IMR-90 (cell line): Measurements from ENCODE around the gene PITX1. TPM values are rescaled to one million over a fixed set of nuclear protein-coding genes. Genes with fewer than 3 reads are reported as not detected.

Experiments
- ATAC-seq: fragments of 200-7000 bp; cut with Tn5 transposase; 2 replicates; pipeline ENCODE4 v1.9.1; 2020; ENCODE audit warnings: low read depth, mild to moderate bottlenecking, moderate library complexity
- BruUV-seq: library from RNA; stranded (reverse); fragments of 400-500 nt; replicated peaks from 2 replicates; lab custom pipeline; 2021; lab: Mats Ljungman, UMichigan
- CTCF ChIA-PET: fragments of 300-600 bp; formaldehyde crosslinking; extraction: SDS; loops from one replicate; lab custom pipeline; 2021; ENCODE audit warnings: antibody characterized with exemption; lab: Yijun Ruan, JAX
- POLR2A ChIA-PET: fragments of 300-600 bp; sonication (Branson Sonifier 250); formaldehyde crosslinking; loops from one replicate; lab custom pipeline; 2022; ENCODE audit warnings: antibody characterized with exemption; ENCODE audit not compliant: unreplicated experiment; lab: Charles Lee
- DNase-seq: peaks from one replicate; pipeline ENCODE4 v3.0.0; 2013
- H2AFZ ChIP-seq: replicated peaks from 2 replicates; pipeline ENCODE3; 2013; ENCODE audit warnings: low read length, mild to moderate bottlenecking; ENCODE audit not compliant: poor library complexity
- H2AK5ac ChIP-seq: 2 replicates; pipeline ENCODE4 v1.6.1; 2013; ENCODE audit warnings: low read depth, low read length, inconsistent platforms
- H2AK9ac ChIP-seq: replicated peaks from 2 replicates; pipeline ENCODE3; 2013; ENCODE audit warnings: mild to moderate bottlenecking, low read depth, low read length, moderate library complexity; ENCODE audit not compliant: poor library complexity
- H2BK120ac ChIP-seq: 2 replicates; pipeline ENCODE4 v1.6.1; 2013; ENCODE audit warnings: low read depth, low read length, inconsistent platforms
- H2BK15ac ChIP-seq: 3 replicates; pipeline ENCODE4 v1.6.1; 2013; ENCODE audit warnings: low read depth, low read length, inconsistent platforms
- H2BK20ac ChIP-seq: 2 replicates; pipeline ENCODE4 v1.6.1; 2013; ENCODE audit warnings: low read depth, mild to moderate bottlenecking, inconsistent platforms, low read length, moderate library complexity
- H2BK5ac ChIP-seq: 2 replicates; pipeline ENCODE4 v1.6.1; 2013; ENCODE audit warnings: mild to moderate bottlenecking, low read depth, low read length, inconsistent platforms; ENCODE audit not compliant: poor library complexity, severe bottlenecking
- H3K14ac ChIP-seq: replicated peaks from 2 replicates; pipeline ENCODE4 v1.6.1; 2013; ENCODE audit warnings: low read depth, low read length, inconsistent platforms
- H3K18ac ChIP-seq: 2 replicates; pipeline ENCODE4 v1.6.1; 2013; ENCODE audit warnings: low read depth, low read length, control low read depth
- H3K23ac ChIP-seq: 2 replicates; pipeline ENCODE4 v1.6.1; 2013; ENCODE audit warnings: low read depth, low read length, inconsistent platforms
- H3K27ac ChIP-seq: 2 replicates; pipeline ENCODE4 v1.5.1; 2013; ENCODE audit warnings: mild to moderate bottlenecking, control low read depth, low read length; ENCODE audit not compliant: insufficient read depth
- H3K27me3 ChIP-seq: 2 replicates; pipeline ENCODE4 v1.6.1; 2013; ENCODE audit warnings: low read length; ENCODE audit not compliant: control insufficient read depth, insufficient read depth
- H3K36me3 ChIP-seq: 2 replicates; pipeline ENCODE4 v1.6.1; 2013; ENCODE audit warnings: low read length, mixed read lengths; ENCODE audit not compliant: control insufficient read depth, insufficient read depth
- H3K4ac ChIP-seq: 2 replicates; pipeline ENCODE4 v1.6.1; 2013; ENCODE audit warnings: low read depth, low read length, inconsistent platforms
- H3K4me1 ChIP-seq: 2 replicates; pipeline ENCODE4 v1.6.1; 2013; ENCODE audit warnings: low read length, mixed read lengths; ENCODE audit not compliant: control insufficient read depth, insufficient read depth
- H3K4me2 ChIP-seq: 2 replicates; pipeline ENCODE4 v1.6.1; 2013; ENCODE audit warnings: low read depth, mild to moderate bottlenecking, control low read depth, low read length, moderate library complexity
- H3K4me3 ChIP-seq: 2 replicates; pipeline ENCODE4 v1.5.1; 2013; ENCODE audit warnings: low read depth, mild to moderate bottlenecking, control low read depth, low read length, moderate library complexity; ENCODE audit not compliant: insufficient read depth
- H3K56ac ChIP-seq: 2 replicates; pipeline ENCODE4 v1.6.1; 2013; ENCODE audit warnings: low read length, inconsistent platforms; ENCODE audit not compliant: insufficient read depth; ENCODE audit errors: extremely low read depth
- H3K79me1 ChIP-seq, 2 experiments: 2 replicates each; pipeline ENCODE4 v1.6.1; 2013; ENCODE audit warnings: low read length in 2 of 2, inconsistent platforms in 1 of 2, low read depth in 1 of 2
- H3K9ac ChIP-seq: 2 replicates; pipeline ENCODE4 v1.6.1; 2013; ENCODE audit warnings: low read depth, low read length, control low read depth
- H3K9me1 ChIP-seq: 2 replicates; pipeline ENCODE4 v1.6.1; 2013; ENCODE audit warnings: low read length, inconsistent platforms; ENCODE audit not compliant: insufficient read depth
- H3K9me3 ChIP-seq: 2 replicates; pipeline ENCODE4 v1.6.1; 2013; ENCODE audit warnings: low read length; ENCODE audit not compliant: control insufficient read depth, insufficient read depth
- H4K20me1 ChIP-seq: 2 replicates; pipeline ENCODE4 v1.6.1; 2013; ENCODE audit warnings: low read length, inconsistent platforms; ENCODE audit not compliant: insufficient read depth
- H4K5ac ChIP-seq: 2 replicates; pipeline ENCODE4 v1.6.1; 2013; ENCODE audit warnings: mild to moderate bottlenecking, low read depth, low read length, control low read depth
- H4K8ac ChIP-seq, 2 experiments: 2 replicates each; pipeline ENCODE4 v1.6.1; 2013; ENCODE audit warnings: low read depth in 2 of 2, low read length in 2 of 2, control low read depth in 1 of 2, inconsistent platforms in 1 of 2
- H4K91ac ChIP-seq: 2 replicates; pipeline ENCODE4 v1.6.1; 2013; ENCODE audit warnings: low read depth, low read length, inconsistent platforms; ENCODE audit not compliant: insufficient read depth
- BHLHE40 ChIP-seq: fragments of 150-350 bp; IDR thresholded peaks from 2 replicates; pipeline ENCODE4 v1.6.1; 2016; ENCODE audit warnings: mild to moderate bottlenecking, low read depth, low read length
- CEBPB ChIP-seq: IDR thresholded peaks from 2 replicates; pipeline ENCODE4 v1.6.1; 2012; ENCODE audit warnings: low read depth, low read length, improper control_type of control experiment
- CHD1 ChIP-seq: IDR thresholded peaks from 2 replicates; pipeline ENCODE4 v1.6.1; 2012; ENCODE audit warnings: low read depth, low read length, improper control_type of control experiment
- CTCF ChIP-seq: conservative IDR thresholded peaks from 2 replicates; pipeline ENCODE4 v1.5.1; 2012; ENCODE audit warnings: mild to moderate bottlenecking, low read depth, low read length, improper control_type of control experiment
- FOS ChIP-seq: fragments of 150-350 bp; IDR thresholded peaks from 2 replicates; pipeline ENCODE4 v1.6.1; 2016; ENCODE audit warnings: low read depth, low read length
- MAFK ChIP-seq: IDR thresholded peaks from 2 replicates; pipeline ENCODE4 v1.6.1; 2012; ENCODE audit warnings: low read depth, low read length, improper control_type of control experiment
- MAZ ChIP-seq: IDR thresholded peaks from 2 replicates; pipeline ENCODE4 v1.6.1; 2012; ENCODE audit warnings: low read depth, mild to moderate bottlenecking, low read length, improper control_type of control experiment, moderate library complexity, borderline replicate concordance
- MXI1 ChIP-seq: IDR thresholded peaks from 2 replicates; pipeline ENCODE4 v1.6.1; 2012; ENCODE audit warnings: low read depth, mild to moderate bottlenecking, low read length, moderate library complexity, borderline replicate concordance
- NFE2L2 ChIP-seq: fragments of 150-350 bp; IDR thresholded peaks from 2 replicates; pipeline ENCODE4 v1.6.1; 2016; ENCODE audit warnings: low read depth, mild to moderate bottlenecking, low read length
- POLR2A ChIP-seq: IDR thresholded peaks from 2 replicates; pipeline ENCODE4 v1.6.1; 2012; ENCODE audit warnings: mild to moderate bottlenecking, low read depth, low read length
- RAD21 ChIP-seq: IDR thresholded peaks from 2 replicates; pipeline ENCODE4 v1.6.1; 2012; ENCODE audit warnings: low read length, improper control_type of control experiment
- RCOR1 ChIP-seq: IDR thresholded peaks from 2 replicates; pipeline ENCODE4 v1.6.1; 2012; ENCODE audit warnings: mild to moderate bottlenecking, low read length, improper control_type of control experiment; ENCODE audit not compliant: insufficient replicate concordance
- RFX5 ChIP-seq: IDR thresholded peaks from 2 replicates; pipeline ENCODE4 v1.8.0; 2012; ENCODE audit warnings: low read depth, mild to moderate bottlenecking, low read length, moderate library complexity
- SMC3 ChIP-seq: fragments of 150-350 bp; IDR thresholded peaks from 2 replicates; pipeline ENCODE4 v1.6.1; 2016; ENCODE audit warnings: low read depth, mild to moderate bottlenecking, antibody characterized with exemption, low read length, moderate library complexity
- WGBS, 2 experiments: methylation state at CpG; one replicate each; pipeline versions ENCODE4 v1.1.5 to v1.1.7; 2013; ENCODE audit warnings: missing lambda C conversion rate in 2 of 2; ENCODE audit not compliant: insufficient read length in 1 of 2; ENCODE audit errors: extremely low coverage in 2 of 2; 5-methylcytosine and 5-hydroxymethylcytosine counted together
- dilution Hi-C: fragments of 300-500 bp; cut with HindIII; formaldehyde crosslinking; loops from one replicate; pipeline ENCODE4 v1.14.3; 2018; ENCODE audit warnings: low sequenced_read_pairs; ENCODE audit not compliant: unreplicated experiment
- in situ Hi-C: fragments of 300-500 bp; cut with MboI; formaldehyde crosslinking; loops from 3 replicates; pipeline ENCODE4 v1.14.3; 2019; ENCODE audit warnings: low sequenced_read_pairs, inconsistent platforms, mixed read lengths
- intact Hi-C: fragments of 100-400 bp; cut with micrococcal nuclease; formaldehyde crosslinking; loops from 2 replicates; pipeline ENCODE4 v1.10.0; 2022
- polyA plus RNA-seq, 3 experiments: library from polyadenylated mRNA; depleted of rRNA; stranded (reverse); fragments of >200 nt; gene quantifications; 2 replicates each; pipeline ENCODE4 v1.2.3, GENCODE V29; 2012; ENCODE audit warnings: low replicate concordance in 1 of 3
- total RNA-seq: library from RNA; depleted of rRNA; stranded (reverse); fragments of >200 nt; gene quantifications from 2 replicates; pipeline ENCODE4 v1.2.3, GENCODE V29; 2012
- TF ChIP-seq, protein P1 (sequence below): fragments of 150-350 bp; IDR thresholded peaks from 2 replicates; pipeline ENCODE4 v1.6.1; 2017; ENCODE audit warnings: mild to moderate bottlenecking, antibody characterized with exemption, low read length, low read depth
- TF ChIP-seq, protein P2 (sequence below): fragments of 150-350 bp; IDR thresholded peaks from 2 replicates; pipeline ENCODE4 v1.6.1; 2016; ENCODE audit warnings: low read depth, mild to moderate bottlenecking, low read length, moderate library complexity, borderline replicate concordance

The PITX1 gene
- total and polyA plus RNA-seq, 2 of the 4 experiments (the other 2 are of a cell fraction): 10.4 to 29.8 TPM

DNA sequence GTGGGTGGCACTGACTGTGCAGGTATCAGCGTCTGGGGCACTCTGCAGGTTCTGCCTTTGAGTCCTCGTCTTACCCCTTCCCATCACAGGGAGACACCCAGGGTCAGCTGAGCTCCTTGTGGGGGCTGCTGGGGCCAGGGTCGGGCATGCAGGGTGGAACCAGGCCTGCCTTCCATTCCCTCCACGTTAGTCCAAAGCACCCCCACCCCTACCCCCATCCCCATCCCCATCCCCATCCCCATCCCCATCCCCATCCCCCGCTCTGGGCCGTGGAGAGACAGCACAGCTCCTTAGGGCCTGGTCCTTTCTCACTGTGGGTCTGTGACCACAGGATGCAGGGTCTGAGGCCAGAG is 1.6 kb upstream of the PITX1 start:
- POLR2A ChIA-PET: interaction anchor here (0.7 kb wide), 1 partner anchor 402 kb away, joined by 4 read pairs; no protein-coding TSS in a partner anchor
- Histone ChIP-seq H3K9ac (no peak overlapping the region), H3K27ac (no peak overlapping the region), H3K4me1 (peaks cover 16% of the 10 kb centered on the region; the same call in 1 of the 2 replicates), H3K23ac (no peak overlapping the region), H2AK5ac (peak overlapping the region; percentile 81; the same call in 1 of the 2 replicates), H4K8ac (no peak overlapping the region), H3K9me1 (0 out of 2 replicates have a peak, but pooled peaks cover 6% of the 10 kb centered on the region), H2BK5ac (no peak overlapping the region), H2BK20ac (no peak overlapping the region), H3K27me3 (peaks cover 38% of the 10 kb centered on the region), H2BK15ac (no peak overlapping the region), H3K14ac (no peak overlapping the region), H2AK9ac (no peak overlapping the region), H2BK120ac (peak overlapping the region; percentile 11; the same call in 1 of the 2 replicates), H3K18ac (no peak overlapping the region), H3K79me1 (peaks cover 3 to 15% of the 10 kb centered on the region in 2 experiments; a peak in 1 of 4 replicates), H3K4me2 (no peak overlapping the region), H4K91ac (no peak overlapping the region), H3K36me3 (peaks cover 11% of the 10 kb centered on the region; the same call in 1 of the 2 replicates), H4K5ac (no peak overlapping the region), H4K20me1 (peaks cover 16% of the 10 kb centered on the region), H3K4ac (no peak overlapping the region), H3K4me3 (no peak overlapping the region), H3K9me3 (peaks cover 11% of the 10 kb centered on the region; the same call in 1 of the 2 replicates), H3K56ac (no peak overlapping the region), H2AFZ (no peak overlapping the region)
- no peak for DNase-seq
- WGBS, 2 experiments: no CpG with 5 or more reads among the region's 6 CpGs
- in situ Hi-C loops (no loop called here), intact Hi-C loops (no loop called here), dilution Hi-C loops (no loop called here)
- CTCF ChIA-PET: no interaction called here
- TF ChIP-seq, protein P1, sequence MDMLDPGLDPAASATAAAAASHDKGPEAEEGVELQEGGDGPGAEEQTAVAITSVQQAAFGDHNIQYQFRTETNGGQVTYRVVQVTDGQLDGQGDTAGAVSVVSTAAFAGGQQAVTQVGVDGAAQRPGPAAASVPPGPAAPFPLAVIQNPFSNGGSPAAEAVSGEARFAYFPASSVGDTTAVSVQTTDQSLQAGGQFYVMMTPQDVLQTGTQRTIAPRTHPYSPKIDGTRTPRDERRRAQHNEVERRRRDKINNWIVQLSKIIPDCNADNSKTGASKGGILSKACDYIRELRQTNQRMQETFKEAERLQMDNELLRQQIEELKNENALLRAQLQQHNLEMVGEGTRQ: no peak
- TF ChIP-seq CHD1 (no peak), RAD21 (no peak), SMC3 (no peak), RCOR1 (no peak), CEBPB (no peak), CTCF (no peak), MXI1 (no peak), MAZ (no peak), BHLHE40 (no peak), POLR2A (no peak), MAFK (no peak), FOS (no peak), NFE2L2 (no peak), RFX5 (no peak)
- TF ChIP-seq, protein P2, sequence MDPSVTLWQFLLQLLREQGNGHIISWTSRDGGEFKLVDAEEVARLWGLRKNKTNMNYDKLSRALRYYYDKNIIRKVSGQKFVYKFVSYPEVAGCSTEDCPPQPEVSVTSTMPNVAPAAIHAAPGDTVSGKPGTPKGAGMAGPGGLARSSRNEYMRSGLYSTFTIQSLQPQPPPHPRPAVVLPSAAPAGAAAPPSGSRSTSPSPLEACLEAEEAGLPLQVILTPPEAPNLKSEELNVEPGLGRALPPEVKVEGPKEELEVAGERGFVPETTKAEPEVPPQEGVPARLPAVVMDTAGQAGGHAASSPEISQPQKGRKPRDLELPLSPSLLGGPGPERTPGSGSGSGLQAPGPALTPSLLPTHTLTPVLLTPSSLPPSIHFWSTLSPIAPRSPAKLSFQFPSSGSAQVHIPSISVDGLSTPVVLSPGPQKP: no peak
- BruUV-seq: no TSS peak
- ATAC-seq: no peak
